GM12878 (cell line): ENCODE data around the gene SCN4A.
A peak's percentile ranks its signal among the peaks of the same experiment; 100 is the strongest.

Experiments used
- RAD21 ChIP-seq: IDR thresholded peaks from 2 replicates; pipeline ENCODE4 v1.6.1; 2011; ENCODE audit warnings: mild to moderate bottlenecking, low read depth, low read length, moderate library complexity; ENCODE audit not compliant: insufficient read depth
- TF ChIP-seq, protein P1 (sequence below), 3 experiments: IDR thresholded peaks in 2 of 3; conservative IDR thresholded peaks in 1 of 3; 2 replicates each; pipeline ENCODE4 v1.5.1; 2011; ENCODE audit warnings: low read depth in 3 of 3, low read length in 3 of 3, mild to moderate bottlenecking in 3 of 3, control low read depth in 2 of 3, moderate library complexity in 2 of 3, inconsistent platforms in 1 of 3, mixed read lengths in 1 of 3; ENCODE audit not compliant: control insufficient read depth in 2 of 3, insufficient read depth in 1 of 3; ENCODE audit errors: extremely low read depth in 1 of 3

DNA sequence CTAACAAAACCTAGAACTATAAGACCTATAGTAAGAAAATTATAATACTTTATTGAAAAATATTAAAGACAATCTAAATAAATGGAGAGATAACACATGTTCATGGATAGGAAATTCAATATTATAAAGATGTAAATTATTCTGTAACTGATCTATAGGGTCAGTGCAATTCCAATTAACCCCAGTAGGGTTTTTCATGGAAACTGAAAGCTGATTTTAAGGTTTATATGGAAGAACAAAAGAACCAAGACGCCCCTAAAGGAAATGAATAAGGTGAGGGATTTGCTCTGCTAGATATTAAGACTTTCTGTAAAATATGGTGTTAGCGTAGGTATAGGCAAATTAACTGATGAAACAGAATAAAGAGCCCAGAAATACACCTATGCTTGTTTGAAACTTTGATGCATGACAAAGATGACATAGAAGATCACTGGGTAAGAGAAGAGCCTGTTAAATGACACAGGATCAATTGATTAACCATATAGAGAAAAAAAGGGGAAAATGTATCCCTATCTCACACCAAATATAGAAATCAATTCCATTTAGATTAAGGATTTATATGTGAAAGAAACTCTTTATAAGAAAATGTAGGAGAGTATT is 44.8 kb upstream of the SCN4A start:
- no peak for TF ChIP-seq RAD21
- TF ChIP-seq, protein P1, sequence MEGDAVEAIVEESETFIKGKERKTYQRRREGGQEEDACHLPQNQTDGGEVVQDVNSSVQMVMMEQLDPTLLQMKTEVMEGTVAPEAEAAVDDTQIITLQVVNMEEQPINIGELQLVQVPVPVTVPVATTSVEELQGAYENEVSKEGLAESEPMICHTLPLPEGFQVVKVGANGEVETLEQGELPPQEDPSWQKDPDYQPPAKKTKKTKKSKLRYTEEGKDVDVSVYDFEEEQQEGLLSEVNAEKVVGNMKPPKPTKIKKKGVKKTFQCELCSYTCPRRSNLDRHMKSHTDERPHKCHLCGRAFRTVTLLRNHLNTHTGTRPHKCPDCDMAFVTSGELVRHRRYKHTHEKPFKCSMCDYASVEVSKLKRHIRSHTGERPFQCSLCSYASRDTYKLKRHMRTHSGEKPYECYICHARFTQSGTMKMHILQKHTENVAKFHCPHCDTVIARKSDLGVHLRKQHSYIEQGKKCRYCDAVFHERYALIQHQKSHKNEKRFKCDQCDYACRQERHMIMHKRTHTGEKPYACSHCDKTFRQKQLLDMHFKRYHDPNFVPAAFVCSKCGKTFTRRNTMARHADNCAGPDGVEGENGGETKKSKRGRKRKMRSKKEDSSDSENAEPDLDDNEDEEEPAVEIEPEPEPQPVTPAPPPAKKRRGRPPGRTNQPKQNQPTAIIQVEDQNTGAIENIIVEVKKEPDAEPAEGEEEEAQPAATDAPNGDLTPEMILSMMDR (IDR thresholded peaks at IDR 0.05 in 2 of 3, conservative IDR thresholded peaks at IDR 0.05 in 1 of 3; ENCODE audit: control insufficient read depth in 2 of 3, extremely low read depth in 1 of 3, insufficient read depth in 1 of 3, low read depth in 3 of 3, low read length in 3 of 3): peak; percentile 14 to 32 (median 14); a peak in 2 of 6 replicates
